GM23248 (cell line): Measurements from ENCODE around the gene FBXO38. TPM values are rescaled to one million over a fixed set of nuclear protein-coding genes. Genes with fewer than 3 reads are reported as not detected.

Source experiments
- DNase-seq: peaks from one replicate; pipeline ENCODE4 v3.0.0-alpha.2; 2015
- H2AFZ ChIP-seq: fragments of 200-600 bp; sonication (generic); 2 replicates; pipeline ENCODE4 v1.6.1; 2016; ENCODE audit warnings: antibody characterized with exemption
- H3F3A ChIP-seq: fragments of 200-600 bp; sonication (generic); 2 replicates; pipeline ENCODE4 v1.6.1; 2016; ENCODE audit warnings: mild to moderate bottlenecking, antibody characterized with exemption, mixed run types; ENCODE audit not compliant: insufficient read depth
- H3K27ac ChIP-seq: fragments of 200-600 bp; sonication (generic); 2 replicates; pipeline ENCODE4 v1.5.1; 2016; ENCODE audit warnings: mild to moderate bottlenecking
- H3K27me3 ChIP-seq: fragments of 200-600 bp; sonication (generic); replicated peaks from 2 replicates; pipeline ENCODE4 v1.6.1; 2016; ENCODE audit warnings: mild to moderate bottlenecking; ENCODE audit not compliant: insufficient read depth
- H3K36me3 ChIP-seq: fragments of 200-600 bp; sonication (generic); 2 replicates; pipeline ENCODE4 v1.6.1; 2016; ENCODE audit warnings: low read depth, mild to moderate bottlenecking
- H3K4me1 ChIP-seq: fragments of 200-600 bp; sonication (generic); 2 replicates; pipeline ENCODE4 v1.6.1; 2016; ENCODE audit warnings: mild to moderate bottlenecking; ENCODE audit not compliant: insufficient read depth
- H3K4me2 ChIP-seq: fragments of 200-600 bp; sonication (generic); one replicate; pipeline ENCODE4 v1.6.1; 2016; ENCODE audit warnings: mild to moderate bottlenecking; ENCODE audit not compliant: unreplicated experiment
- H3K4me3 ChIP-seq: fragments of 200-600 bp; sonication (generic); 2 replicates; pipeline ENCODE4 v1.5.1; 2016; ENCODE audit warnings: mild to moderate bottlenecking
- H3K79me2 ChIP-seq: fragments of 200-600 bp; sonication (generic); 2 replicates; pipeline ENCODE4 v1.6.1; 2016; ENCODE audit warnings: mild to moderate bottlenecking; ENCODE audit not compliant: insufficient read depth
- H3K9ac ChIP-seq: fragments of 200-600 bp; sonication (generic); 2 replicates; pipeline ENCODE4 v1.6.1; 2016; ENCODE audit warnings: mild to moderate bottlenecking
- H3K9me2 ChIP-seq: fragments of 200-600 bp; sonication (generic); 2 replicates; pipeline ENCODE4 v1.6.1; 2016; ENCODE audit warnings: mixed run types, mild to moderate bottlenecking, moderate library complexity; ENCODE audit not compliant: insufficient read depth
- H3K9me3 ChIP-seq: fragments of 200-600 bp; sonication (generic); one replicate; pipeline ENCODE4 v1.6.1; 2017; ENCODE audit warnings: low read depth
- H4K20me1 ChIP-seq: fragments of 200-600 bp; sonication (generic); 2 replicates; pipeline ENCODE4 v1.6.0; 2016; ENCODE audit not compliant: insufficient read depth
- EZH2 ChIP-seq: fragments of 200-600 bp; sonication (generic); IDR thresholded peaks from 2 replicates; pipeline ENCODE4 v1.6.1; 2018; ENCODE audit warnings: antibody characterized with exemption, mild to moderate bottlenecking; ENCODE audit not compliant: insufficient read depth, poor library complexity, severe bottlenecking
- EZH2phosphoT487 ChIP-seq: fragments of 200-600 bp; sonication (generic); IDR thresholded peaks from 2 replicates; pipeline ENCODE4 v1.6.1; 2018; ENCODE audit warnings: antibody characterized with exemption, moderate library complexity, mild to moderate bottlenecking, low read depth; ENCODE audit not compliant: insufficient read depth
- WGBS, 2 experiments: methylation state at CpG; one replicate each; pipeline ENCODE4 v1.1.6; 2015 to 2017; ENCODE audit warnings: low lambda C conversion rate in 2 of 2, low coverage in 1 of 2; ENCODE audit errors: missing lambda C conversion rate in 2 of 2; 5-methylcytosine and 5-hydroxymethylcytosine counted together
- in situ Hi-C: fragments of 300-500 bp; cut with MboI; formaldehyde crosslinking; loops from 2 replicates; pipeline ENCODE4 v1.15.0; 2020
- polyA plus RNA-seq: library from polyadenylated mRNA; unstranded; fragments of >200 nt; fragmentation: Nextera tagmentation; extraction: Ambion mirVana; gene quantifications from 2 replicates; pipeline ENCODE4 v1.2.1, GENCODE V29; 2016
- total RNA-seq: library from RNA; depleted of rRNA; stranded (reverse); fragments of >200 nt; shearing (Covaris generic); gene quantifications from 2 replicates; pipeline ENCODE4 v1.2.3, GENCODE V29; 2014

Gene FBXO38
- total and polyA plus RNA-seq, 2 experiments from 2014 or later, result 16.7 to 55.3 TPM

GRCh38 chr5:148469501-148469935 lies 85.8 kb downstream of the FBXO38 start:
- no peaks in the 10 kb centered on the region for H3K9me2 ChIP-seq
- H2AFZ ChIP-seq, result no peak overlapping the region
- H3K36me3 ChIP-seq, result no peaks in the 10 kb centered on the region
- H3K4me3 ChIP-seq, result no peak overlapping the region
- TF ChIP-seq EZH2phosphoT487, result no peak
- TF ChIP-seq EZH2, result no peak
- no peaks in the 10 kb centered on the region for H3K79me2 ChIP-seq
- H3K9me3 ChIP-seq, result no peaks in the 10 kb centered on the region
- H3K4me2 ChIP-seq, result no peak overlapping the region
- peak; percentile 52 for DNase-seq
- no peaks in the 10 kb centered on the region for H4K20me1 ChIP-seq
- H3K4me1 ChIP-seq, result no peaks in the 10 kb centered on the region
- no peak overlapping the region for H3K9ac ChIP-seq
- in situ Hi-C loops, result no loop called here
- H3K27ac ChIP-seq, result no peak overlapping the region
- no peaks in the 10 kb centered on the region for H3F3A ChIP-seq
- WGBS, 2 experiments, result 53 to 55% methylated on average over 4 of the region's 4 CpGs
- H3K27me3 ChIP-seq, result no peaks in the 10 kb centered on the region

DNA sequence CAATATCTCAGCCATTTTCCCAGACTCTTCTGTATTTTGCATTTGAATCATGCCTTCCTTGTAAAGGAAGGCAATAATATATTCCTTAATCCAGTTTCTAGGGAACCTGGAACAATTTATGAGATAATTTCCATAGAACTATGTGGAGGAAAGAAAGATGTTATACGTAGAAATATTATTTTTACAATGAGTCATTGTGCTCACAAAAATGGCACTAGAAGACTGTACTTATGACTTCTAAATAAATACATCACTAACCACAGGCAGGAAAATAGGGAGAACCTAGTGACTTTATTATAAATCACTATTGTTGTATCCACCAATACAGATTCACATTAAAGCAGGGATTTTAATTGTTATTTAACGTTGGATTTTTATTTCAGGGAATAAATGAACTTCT lies 87.6 kb downstream of the FBXO38 start:
- 53 to 74% methylated on average over 2 of the region's 2 CpGs for WGBS, 2 experiments
- no peaks in the 10 kb centered on the region for H3K9me3 ChIP-seq
- no peak overlapping the region for H3K9ac ChIP-seq
- H3K4me2 ChIP-seq, result no peak overlapping the region
- H3F3A ChIP-seq, result no peaks in the 10 kb centered on the region
- TF ChIP-seq EZH2, result no peak
- no peak for TF ChIP-seq EZH2phosphoT487
- DNase-seq, result no peak
- no peak overlapping the region for H3K27ac ChIP-seq
- 0 out of 2 replicates have a peak, but pooled peaks cover 10% of the 10 kb centered on the region for H3K27me3 ChIP-seq
- no peak overlapping the region for H3K4me3 ChIP-seq
- no peaks in the 10 kb centered on the region for H3K9me2 ChIP-seq
- H2AFZ ChIP-seq, result no peak overlapping the region
- H4K20me1 ChIP-seq, result no peaks in the 10 kb centered on the region
- in situ Hi-C loops, result loop anchor here (10.0 kb wide), 1 partner anchor 307 kb away; the partner anchor contains the start of gene SPINK14
- H3K36me3 ChIP-seq, result no peaks in the 10 kb centered on the region
- H3K79me2 ChIP-seq, result no peaks in the 10 kb centered on the region
- no peaks in the 10 kb centered on the region for H3K4me1 ChIP-seq

- Histone ChIP-seq H3K4me3 (no peak overlapping the region), H3K4me2 (no peak overlapping the region), H3K27ac (no peak overlapping the region), H3K79me2 (no peaks in the 10 kb centered on the region), H3F3A (no peaks in the 10 kb centered on the region), H3K27me3 (peaks cover 25% of the 10 kb centered on the region), H2AFZ (no peak overlapping the region), H4K20me1 (no peaks in the 10 kb centered on the region), H3K9me3 (no peaks in the 10 kb centered on the region), H3K4me1 (no peaks in the 10 kb centered on the region), H3K36me3 (no peaks in the 10 kb centered on the region), H3K9ac (no peak overlapping the region), H3K9me2 (no peaks in the 10 kb centered on the region)
- in situ Hi-C loops, result loop anchor here (10.0 kb wide), 1 partner anchor 309 kb away; the partner anchor contains the start of gene SPINK14
- TF ChIP-seq EZH2 (no peak), EZH2phosphoT487 (no peak)
- 82% methylated on average over 8 of the region's 8 CpGs for WGBS, 2 experiments
- no peak for DNase-seq
Observed at GRCh38 chr5:148474025-148474511, 90.3 kb downstream of the FBXO38 start.

DNA sequence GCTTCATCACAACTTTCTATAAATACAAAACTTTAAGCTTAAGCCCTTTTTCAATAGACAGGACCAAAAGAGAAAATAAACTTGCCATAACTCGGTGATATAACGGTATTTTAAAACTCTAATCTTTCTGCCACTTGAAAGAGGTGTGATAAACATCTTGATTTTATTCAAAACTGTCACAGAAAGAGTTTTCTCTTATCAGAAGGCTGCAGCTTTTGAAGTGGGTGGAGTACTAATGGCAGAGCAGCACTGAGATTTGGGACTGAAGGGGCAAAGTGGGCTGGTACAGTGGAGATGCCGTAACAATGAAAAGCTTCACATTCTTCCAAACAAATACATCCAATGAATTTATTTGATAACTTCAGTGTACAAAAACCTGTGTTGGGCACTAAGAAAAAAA lies 92.5 kb downstream of the FBXO38 start:
- no peak for TF ChIP-seq EZH2phosphoT487
- TF ChIP-seq EZH2, result no peak
- Histone ChIP-seq H3F3A (no peaks in the 10 kb centered on the region), H3K27ac (no peak overlapping the region), H4K20me1 (no peaks in the 10 kb centered on the region), H2AFZ (no peak overlapping the region), H3K4me1 (no peaks in the 10 kb centered on the region), H3K36me3 (no peaks in the 10 kb centered on the region), H3K4me3 (no peak overlapping the region), H3K9me2 (no peaks in the 10 kb centered on the region), H3K27me3 (peaks cover 30% of the 10 kb centered on the region), H3K4me2 (no peak overlapping the region), H3K9ac (no peak overlapping the region), H3K79me2 (no peaks in the 10 kb centered on the region), H3K9me3 (no peaks in the 10 kb centered on the region)
- 70 to 74% methylated on average over 3 of the region's 3 CpGs for WGBS, 2 experiments
- DNase-seq, result no peak
- in situ Hi-C loops, result loop anchor here (10.0 kb wide), 1 partner anchor 312 kb away; the partner anchor contains the start of gene SPINK14

DNA sequence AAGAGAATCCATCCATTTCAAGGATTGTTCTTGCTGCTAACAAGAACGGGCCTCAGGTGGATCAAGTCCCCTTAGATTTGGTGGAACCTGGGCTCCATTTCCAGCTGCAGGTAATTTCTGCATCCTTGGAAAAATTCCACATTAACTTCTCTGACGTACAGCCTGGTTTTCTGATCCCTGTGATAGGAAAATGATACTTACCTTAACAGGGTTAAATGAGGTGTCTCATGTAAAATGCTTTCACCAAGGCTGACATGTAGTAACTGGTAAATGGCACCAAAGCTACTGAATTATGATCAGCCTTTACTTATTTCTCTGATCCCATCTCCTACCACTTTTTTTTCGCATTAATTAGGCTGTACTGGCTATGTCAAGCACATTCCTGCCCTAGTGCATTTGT lies 93.7 kb downstream of the FBXO38 start:
- 20 to 27% methylated on average over 3 of the region's 3 CpGs for WGBS, 2 experiments
- TF ChIP-seq EZH2phosphoT487 (no peak), EZH2 (no peak)

More for the DNA sequence above, 93.7 kb downstream of the FBXO38 start:
- no peak overlapping the region for H2AFZ ChIP-seq
- no peaks in the 10 kb centered on the region for H3K9me3 ChIP-seq
- DNase-seq, result no peak
- no peaks in the 10 kb centered on the region for H3K4me1 ChIP-seq
- H3K9me2 ChIP-seq, result no peaks in the 10 kb centered on the region
- no peak overlapping the region for H3K4me2 ChIP-seq
- H3K79me2 ChIP-seq, result no peaks in the 10 kb centered on the region
- no peak overlapping the region for H3K9ac ChIP-seq
- in situ Hi-C loops, result loop anchor here (10.0 kb wide), 1 partner anchor 313 kb away; the partner anchor contains the start of gene SPINK14
- H3K36me3 ChIP-seq, result no peaks in the 10 kb centered on the region
- H3K4me3 ChIP-seq, result no peak overlapping the region
- peaks cover 30% of the 10 kb centered on the region for H3K27me3 ChIP-seq
- no peaks in the 10 kb centered on the region for H4K20me1 ChIP-seq
- no peaks in the 10 kb centered on the region for H3F3A ChIP-seq
- no peak overlapping the region for H3K27ac ChIP-seq
